Lung (tissue), 12 donors: ENCODE results near the gene TXNDC12. TPM values are rescaled to one million over a fixed set of nuclear protein-coding genes. Genes with fewer than 3 reads are reported as not detected.

Experiments used
- ATAC-seq: fragments of 200-7000 bp; cut with Tn5 transposase; one replicate; pipeline ENCODE4 v1.9.1; 2020; ENCODE audit warnings: moderate number of reproducible peaks; ENCODE audit not compliant: insufficient read depth, low FRiP score
- DNase-seq, 3 donors: peaks; one replicate each; pipeline ENCODE4 v3.0.0-alpha.2; 2013 to 2017
- H3K27ac ChIP-seq, 2 donors: one replicate each; pipeline ENCODE4 v1.5.1; 2013; ENCODE audit warnings: mild to moderate bottlenecking in 2 of 2, moderate library complexity in 2 of 2, control low read depth in 1 of 2, inconsistent platforms in 1 of 2, low read depth in 1 of 2, low read length in 1 of 2
- H3K27me3 ChIP-seq, 3 donors: one replicate each; pipeline ENCODE4 v1.5.1; 2013; ENCODE audit warnings: low read length in 2 of 3; ENCODE audit not compliant: control insufficient read depth in 3 of 3, insufficient read depth in 3 of 3
- H3K36me3 ChIP-seq, 4 donors: one replicate each; pipeline ENCODE4 v1.5.1; 2013; ENCODE audit warnings: low read length in 4 of 4, mild to moderate bottlenecking in 1 of 4, moderate library complexity in 1 of 4; ENCODE audit not compliant: control insufficient read depth in 4 of 4, insufficient read depth in 4 of 4
- H3K4me1 ChIP-seq, 5 donors: one replicate each; pipeline ENCODE4 v1.5.1; 2013; ENCODE audit warnings: low read length in 5 of 5, mild to moderate bottlenecking in 2 of 5, moderate library complexity in 1 of 5; ENCODE audit not compliant: control insufficient read depth in 5 of 5, insufficient read depth in 5 of 5
- H3K4me3 ChIP-seq: one replicate; pipeline ENCODE4 v1.5.1; 2013; ENCODE audit warnings: mild to moderate bottlenecking, control low read depth, moderate library complexity
- H3K9ac ChIP-seq, 2 donors: one replicate each; pipeline ENCODE4 v1.5.1; 2013; ENCODE audit warnings: low read length in 2 of 2, control low read depth in 1 of 2; ENCODE audit not compliant: insufficient read depth in 1 of 2
- H3K9me3 ChIP-seq, 4 donors: one replicate each; pipeline ENCODE4 v1.5.1; 2013; ENCODE audit warnings: low read length in 3 of 4, mild to moderate bottlenecking in 1 of 4, moderate library complexity in 1 of 4; ENCODE audit not compliant: control insufficient read depth in 4 of 4, insufficient read depth in 3 of 4
- CTCF ChIP-seq: IDR thresholded peaks from 2 replicates; pipeline ENCODE4 v1.5.1; 2012; ENCODE audit warnings: mild to moderate bottlenecking; ENCODE audit errors: control extremely low read depth, extremely low read depth
- WGBS, 2 donors: extraction: QIAGEN DNeasy Blood & Tissue Kit; methylation state at CpG; one replicate each; pipeline ENCODE4 v1.1.7; 2013; 5-methylcytosine and 5-hydroxymethylcytosine counted together
- polyA plus RNA-seq, 2 donors: library from polyadenylated mRNA; stranded (reverse); fragments of 200-250 nt; gene quantifications; one replicate each; pipeline ENCODE4 v1.2.1, GENCODE V29; 2013
- total RNA-seq, 2 donors: library from RNA; depleted of rRNA in 1 of 2; stranded (reverse); fragments of >200 nt in 1 of 2; gene quantifications; one replicate each; pipeline ENCODE4 v1.2.1, GENCODE V29; 2014 to 2021
- donor health status: control.
- donor health status: control.
- donor health status: Bipolar disorder and iron deficiency.
- donor health status: healthy.
- donor health status: DM: yes; HTN: yes; CAD: no.

The TXNDC12 gene
- total and polyA plus RNA-seq, 4 donors = 15.8 to 51.9 (median 29.9) TPM

- 97 to 100% methylated on average over 1 of the region's 1 CpG for WGBS, 2 donors
- Histone ChIP-seq H3K4me1 (peaks cover 0 to 22% (median 8%) of the 10 kb centered on the region in 5 donors), H3K27ac (no peak overlapping the region), H3K9ac (no peak overlapping the region), H3K4me3 (no peak overlapping the region), H3K27me3 (no peaks in the 10 kb centered on the region), H3K36me3 (peaks cover 7 to 32% (median 12%) of the 10 kb centered on the region in 4 donors), H3K9me3 (no peaks in the 10 kb centered on the region)
- no peak for ATAC-seq
- TF ChIP-seq CTCF = no peak
- no peak for DNase-seq
Observed at GRCh38 chr1:52059888-52060287, 4.9 kb upstream of the TXNDC12 start.

- H3K36me3 ChIP-seq = peaks cover 4 to 27% (median 10%) of the 10 kb centered on the region in 4 donors
- H3K4me3 ChIP-seq = no peak overlapping the region
- H3K9me3 ChIP-seq = no peaks in the 10 kb centered on the region
- H3K9ac ChIP-seq = no peak overlapping the region
- no peaks in the 10 kb centered on the region for H3K27me3 ChIP-seq
- TF ChIP-seq CTCF = no peak
- no peak overlapping the region for H3K27ac ChIP-seq
- DNase-seq (peak in 1 of 3 donors; percentile 6), ATAC-seq (no peak)
- H3K4me1 ChIP-seq = peaks cover 0 to 25% (median 8%) of the 10 kb centered on the region in 5 donors
Observed at GRCh38 chr1:52059321-52059720, 4.3 kb upstream of the TXNDC12 start.

GRCh38 chr1:52057876-52058415 lies 3.0 kb upstream of the TXNDC12 start:
- H3K4me3 ChIP-seq = no peak overlapping the region
- DNase-seq (peak in 1 of 3 donors; percentile 2), ATAC-seq (no peak)
- H3K27me3 ChIP-seq = no peaks in the 10 kb centered on the region
- H3K27ac ChIP-seq = no peak overlapping the region
- peaks cover 0 to 33% (median 8%) of the 10 kb centered on the region in 5 donors for H3K4me1 ChIP-seq
- no peak for TF ChIP-seq CTCF
- 72 to 74% methylated on average over 1 of the region's 1 CpG for WGBS, 2 donors
- H3K36me3 ChIP-seq = peaks cover 4 to 18% (median 8%) of the 10 kb centered on the region in 4 donors
- H3K9me3 ChIP-seq = no peaks in the 10 kb centered on the region
- H3K9ac ChIP-seq = no peak overlapping the region

GRCh38 chr1:52057255-52057654 lies 2.3 kb upstream of the TXNDC12 start:
- 0 to 2% methylated on average over 1 of the region's 1 CpG for WGBS, 2 donors
- Histone ChIP-seq H3K27me3 (no peaks in the 10 kb centered on the region), H3K27ac (no peak overlapping the region), H3K36me3 (peaks cover 4 to 13% (median 6%) of the 10 kb centered on the region in 4 donors), H3K4me3 (no peak overlapping the region), H3K9me3 (no peaks in the 10 kb centered on the region), H3K9ac (peak overlapping the region in 1 of 2 donors; percentile 77), H3K4me1 (peaks cover 0 to 33% (median 8%) of the 10 kb centered on the region in 5 donors)
- DNase-seq (peak in 1 of 3 donors; percentile 4), ATAC-seq (no peak)
- TF ChIP-seq CTCF = no peak
